Fibroblast of pulmonary artery (primary cell): ENCODE measurements around the gene MRPL42.

Source experiments
- DNase-seq: peaks from one replicate; pipeline ENCODE4 v3.0.0-alpha.2; 2010; ENCODE audit warnings: low read depth
- H3K4me3 ChIP-seq: replicated peaks from 2 replicates; pipeline ENCODE4 v1.5.1; 2011; ENCODE audit warnings: low read depth, mild to moderate bottlenecking, control low read depth, low read length, moderate library complexity
- TF ChIP-seq, protein P1 (sequence below): IDR thresholded peaks from 2 replicates; pipeline ENCODE4 v1.5.1; 2011; ENCODE audit warnings: mild to moderate bottlenecking, control low read depth, low read length, inconsistent platforms; ENCODE audit errors: missing control alignments

Gene MRPL42

DNA sequence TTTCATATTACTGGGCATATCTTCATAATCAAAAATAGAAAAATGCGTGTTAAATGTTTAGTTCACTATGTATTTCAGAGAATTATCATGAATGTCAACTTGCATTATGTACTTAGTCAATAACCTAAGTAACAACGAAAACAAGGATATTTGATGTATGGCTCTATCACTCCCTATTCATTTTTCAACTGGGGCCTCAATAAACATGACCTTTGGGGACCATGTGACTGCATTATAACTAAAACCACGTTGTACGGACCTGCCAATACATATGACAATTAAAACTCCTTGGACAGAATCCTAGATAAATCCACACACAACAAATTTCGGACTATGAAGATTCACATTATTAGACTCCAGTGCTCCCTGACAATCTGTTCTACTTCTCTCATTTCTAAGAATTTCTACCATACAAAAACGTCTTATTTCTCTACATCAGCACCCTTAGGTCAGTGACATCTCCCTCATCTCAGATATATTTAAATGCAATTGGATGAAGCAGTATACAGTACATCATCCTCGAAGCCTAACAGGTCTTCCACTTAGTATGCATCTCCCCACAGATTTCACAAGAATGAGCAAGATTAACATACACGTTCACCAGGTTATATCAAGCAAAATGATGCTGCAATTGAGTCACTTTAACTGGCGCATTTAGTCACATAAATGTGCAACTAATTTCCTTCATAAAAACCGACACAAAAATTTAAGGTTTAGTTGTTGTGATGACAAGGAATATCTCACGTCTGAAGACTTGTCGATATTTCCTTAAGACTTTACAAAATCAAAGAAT lies 27.1 kb upstream of the MRPL42 start:
- DNase-seq: no peak
- TF ChIP-seq, protein P1, sequence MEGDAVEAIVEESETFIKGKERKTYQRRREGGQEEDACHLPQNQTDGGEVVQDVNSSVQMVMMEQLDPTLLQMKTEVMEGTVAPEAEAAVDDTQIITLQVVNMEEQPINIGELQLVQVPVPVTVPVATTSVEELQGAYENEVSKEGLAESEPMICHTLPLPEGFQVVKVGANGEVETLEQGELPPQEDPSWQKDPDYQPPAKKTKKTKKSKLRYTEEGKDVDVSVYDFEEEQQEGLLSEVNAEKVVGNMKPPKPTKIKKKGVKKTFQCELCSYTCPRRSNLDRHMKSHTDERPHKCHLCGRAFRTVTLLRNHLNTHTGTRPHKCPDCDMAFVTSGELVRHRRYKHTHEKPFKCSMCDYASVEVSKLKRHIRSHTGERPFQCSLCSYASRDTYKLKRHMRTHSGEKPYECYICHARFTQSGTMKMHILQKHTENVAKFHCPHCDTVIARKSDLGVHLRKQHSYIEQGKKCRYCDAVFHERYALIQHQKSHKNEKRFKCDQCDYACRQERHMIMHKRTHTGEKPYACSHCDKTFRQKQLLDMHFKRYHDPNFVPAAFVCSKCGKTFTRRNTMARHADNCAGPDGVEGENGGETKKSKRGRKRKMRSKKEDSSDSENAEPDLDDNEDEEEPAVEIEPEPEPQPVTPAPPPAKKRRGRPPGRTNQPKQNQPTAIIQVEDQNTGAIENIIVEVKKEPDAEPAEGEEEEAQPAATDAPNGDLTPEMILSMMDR: no peak
- peak overlapping the region; percentile 74 for H3K4me3 ChIP-seq

- TF ChIP-seq, protein P1: no peak
- DNase-seq: no peak
- peak overlapping the region; percentile 74 for H3K4me3 ChIP-seq
Observed at GRCh38 chr12:93441081-93441616, 26.2 kb upstream of the MRPL42 start.

DNA sequence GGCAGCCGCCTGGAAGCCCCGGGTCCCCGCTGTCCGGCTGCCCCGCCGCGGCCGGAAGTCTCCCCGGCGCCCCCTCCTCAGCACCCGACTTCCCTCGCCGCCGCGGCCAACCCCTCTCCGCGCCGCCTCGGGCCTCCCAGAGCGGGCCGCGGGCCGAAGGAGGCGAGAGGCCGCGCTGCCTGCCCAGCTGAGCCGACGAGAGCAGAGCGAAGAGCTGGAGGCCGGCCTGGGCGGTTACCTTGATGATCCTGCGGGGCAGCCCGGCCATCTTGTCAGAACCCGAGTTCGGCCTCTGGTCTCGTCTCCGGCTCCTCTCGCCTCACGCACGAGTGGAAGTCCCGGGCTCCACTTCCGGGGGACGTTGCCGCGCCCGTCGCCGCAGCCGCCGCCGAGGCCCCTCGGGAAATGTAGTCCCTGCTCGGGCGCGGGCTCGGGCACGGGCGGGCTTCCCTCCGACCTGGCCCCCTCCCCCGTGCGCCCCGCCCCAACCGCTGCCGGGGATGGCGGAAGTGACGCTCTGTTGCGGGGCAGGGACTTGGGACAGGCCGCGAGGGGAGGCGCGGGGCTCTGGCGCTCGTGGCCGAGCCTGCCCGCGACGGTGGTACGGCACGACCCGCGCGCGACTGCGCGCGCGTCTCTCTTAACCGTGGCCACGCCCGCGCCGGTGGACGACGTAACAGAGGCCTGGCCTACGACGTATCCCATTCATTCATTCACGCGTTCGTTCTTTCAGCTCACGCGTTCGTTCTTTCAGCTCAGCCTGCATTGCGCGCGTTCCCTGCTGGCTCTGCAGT lies 25.5 kb upstream of the MRPL42 start, which contains the start of gene UBE2N:
UBE2N (minus strand) TSS at position 331 of the 794 bp plus-strand sequence; CDS start at position 268, 63 bp downstream.
- TF ChIP-seq, protein P1: no peak
- peak; percentile 94 for DNase-seq
- H3K4me3 ChIP-seq: peak within 1 kb of the TSS; percentile 74

GRCh38 chr12:93442411-93443340 lies 24.6 kb upstream of the MRPL42 start:
- no peak for DNase-seq
- TF ChIP-seq, protein P1: no peak
- H3K4me3 ChIP-seq: peak overlapping the region; percentile 74

GRCh38 chr12:93443576-93443975 lies 23.7 kb upstream of the MRPL42 start:
- no peak for DNase-seq
- TF ChIP-seq, protein P1: no peak
- no peak overlapping the region for H3K4me3 ChIP-seq
